ENCODE measurements around the gene ZNF524.

Gene ZNF524

DNA sequence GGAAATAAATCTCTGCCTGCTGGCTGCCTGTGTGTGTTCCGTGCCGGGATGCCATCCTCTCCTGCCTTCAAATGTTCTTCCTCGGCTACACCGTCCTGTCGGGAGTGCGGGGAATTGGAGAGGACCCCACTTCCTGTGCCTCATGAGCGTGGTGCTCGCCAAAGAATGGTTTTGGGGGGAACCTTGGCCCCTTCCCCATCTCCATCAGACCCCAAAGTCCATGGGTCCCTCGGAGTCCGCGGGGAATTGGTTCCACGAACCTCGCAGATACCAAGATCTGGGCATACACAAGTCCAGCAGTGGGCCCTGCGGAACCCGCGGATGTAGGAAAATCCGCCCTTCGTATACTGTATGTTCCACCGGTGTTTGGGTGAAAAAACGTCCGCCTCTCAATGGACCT is 3.0 kb downstream of the ZNF524 start:
- DNase-seq: no peak

DNA sequence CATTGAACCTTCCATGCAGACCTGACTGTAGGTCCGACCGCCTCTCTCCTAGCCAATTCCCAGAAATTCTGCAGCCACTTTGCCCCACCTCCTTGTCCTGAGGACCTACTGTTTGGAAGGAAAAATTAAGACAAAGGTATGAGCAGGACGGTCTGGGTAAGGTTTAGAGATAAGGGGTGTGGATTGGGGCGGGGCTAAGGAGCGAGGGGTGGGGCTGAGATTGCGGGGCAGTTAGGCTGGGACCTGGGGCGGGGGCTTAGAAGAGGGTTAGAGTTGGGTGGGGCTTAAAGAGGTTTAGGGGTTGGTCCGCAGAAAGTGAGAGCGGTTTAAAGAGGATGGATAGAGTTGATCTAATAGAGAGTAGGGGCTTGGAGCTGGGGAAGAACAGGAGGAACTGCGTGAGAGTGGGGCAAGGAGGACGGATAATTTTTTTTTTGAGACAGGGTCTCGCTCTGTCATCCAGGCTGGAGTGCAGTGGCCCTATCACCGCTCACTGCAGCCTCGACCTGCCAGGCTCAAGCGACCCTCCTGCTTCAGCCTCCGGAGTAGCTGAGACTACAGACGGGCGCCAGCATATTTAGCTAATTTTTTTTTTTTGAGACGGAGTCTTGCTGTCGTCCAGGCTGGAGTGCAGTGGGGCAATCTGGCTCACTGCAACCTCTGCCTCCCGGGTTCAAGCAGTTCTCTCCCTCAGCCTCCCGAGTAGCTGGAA is 3.6 kb downstream of the ZNF524 start:
- DNase-seq: no peak

DNA sequence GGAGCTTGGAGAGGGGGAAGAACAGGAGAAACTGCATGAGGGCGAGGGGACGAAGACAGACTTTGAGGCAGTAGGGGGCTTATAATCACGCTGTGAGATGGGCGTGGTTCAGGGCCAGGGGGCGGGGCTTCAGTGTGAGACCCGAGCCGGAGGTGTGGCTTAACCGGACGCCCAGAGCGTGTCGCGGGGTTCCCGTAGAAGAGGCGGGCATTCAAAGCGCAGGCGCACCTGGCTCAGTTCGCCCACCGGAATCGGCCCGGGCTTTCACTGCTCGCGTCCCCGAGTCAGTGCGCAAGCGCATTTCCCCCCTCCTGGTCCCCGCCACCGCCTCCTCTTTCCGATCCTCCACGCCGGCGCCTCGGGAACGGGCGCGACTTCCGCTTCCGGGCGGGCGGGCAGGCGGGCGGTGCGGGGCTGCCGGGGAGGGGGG is 5.1 kb downstream of the ZNF524 start:
- peak; percentile 97 for DNase-seq

DNA sequence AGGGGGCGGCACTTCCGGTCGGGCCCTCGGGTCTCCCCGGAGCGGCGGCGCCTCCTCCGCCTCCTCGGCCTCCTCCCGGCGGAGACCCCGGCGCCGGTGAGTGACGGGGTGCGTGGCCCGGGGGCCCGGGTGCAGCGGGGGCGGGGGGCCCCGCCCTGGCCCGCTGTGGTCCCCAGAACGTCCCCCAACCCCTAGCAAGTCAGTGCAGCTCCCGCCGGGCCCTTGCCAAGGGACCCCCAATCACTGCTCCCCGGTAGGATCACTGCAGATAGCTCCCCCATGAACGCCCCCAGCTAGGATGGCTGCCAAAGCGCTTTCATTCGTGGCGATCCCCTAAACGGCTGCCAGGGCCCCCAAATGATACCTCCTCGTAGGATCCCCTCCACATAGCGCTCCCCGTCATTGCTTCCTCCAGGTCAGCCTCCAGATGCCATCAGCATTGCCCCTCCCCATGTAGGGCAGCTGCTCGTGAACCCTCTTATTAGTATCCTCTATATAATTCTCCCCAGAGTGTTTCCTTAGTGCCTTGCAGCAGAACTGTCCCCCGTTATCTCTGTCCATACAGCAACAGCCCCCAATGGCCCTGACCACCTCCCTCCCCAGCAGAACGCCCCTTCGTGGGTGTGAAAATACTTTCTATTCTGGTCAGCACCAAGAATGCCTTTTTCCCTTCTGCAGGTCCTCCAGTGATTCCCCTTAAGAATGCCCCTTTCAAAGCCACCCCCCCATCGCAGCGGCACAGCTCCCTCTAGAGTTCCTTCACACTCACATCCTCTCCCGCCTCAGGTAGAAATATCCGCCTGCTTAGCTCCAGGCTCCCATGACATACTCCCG is 5.8 kb downstream of the ZNF524 start, which contains the start of gene ZNF865:
ZNF865 (plus strand) TSS at position 11 of the 834 bp plus-strand sequence. CDS start 7,972 bp downstream, outside the sequence.
- peak; percentile 70 for DNase-seq

DNA sequence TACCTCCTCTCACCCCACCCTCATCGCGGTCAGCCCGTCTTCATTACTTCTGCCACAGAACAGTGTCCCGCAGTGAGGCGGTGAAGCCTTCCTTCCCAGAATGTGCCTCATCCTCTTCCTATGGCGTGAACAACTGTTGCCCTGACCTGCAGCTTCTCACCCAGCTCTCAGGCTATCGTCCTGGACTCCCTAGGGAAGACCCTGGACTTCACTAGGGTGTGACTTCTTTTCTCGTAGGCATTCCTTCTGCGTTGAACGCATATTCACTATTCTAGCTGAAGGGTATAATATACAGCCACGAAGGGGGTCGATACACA is 6.3 kb downstream of the ZNF524 start:
- DNase-seq: no peak

DNA sequence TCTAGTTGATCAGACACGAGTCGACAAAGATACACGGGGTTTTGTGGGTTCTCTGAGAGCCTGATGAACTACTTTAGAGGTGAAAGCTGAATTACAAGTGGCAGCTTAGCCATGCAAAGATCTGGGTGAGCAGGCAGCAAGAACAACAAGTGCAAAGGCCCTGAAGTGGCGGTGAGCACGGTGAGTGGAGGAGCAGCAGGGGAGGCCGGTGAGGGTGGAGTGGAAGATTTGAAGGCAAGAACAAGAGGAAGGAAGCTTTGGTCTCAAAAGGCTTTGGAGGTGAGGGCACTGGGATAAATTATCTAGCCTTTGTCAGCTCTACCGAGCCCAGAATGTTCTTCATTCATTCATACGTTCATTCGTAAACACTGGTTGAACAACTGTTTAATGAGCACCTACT is 6.7 kb downstream of the ZNF524 start:
- no peak for DNase-seq

DNA sequence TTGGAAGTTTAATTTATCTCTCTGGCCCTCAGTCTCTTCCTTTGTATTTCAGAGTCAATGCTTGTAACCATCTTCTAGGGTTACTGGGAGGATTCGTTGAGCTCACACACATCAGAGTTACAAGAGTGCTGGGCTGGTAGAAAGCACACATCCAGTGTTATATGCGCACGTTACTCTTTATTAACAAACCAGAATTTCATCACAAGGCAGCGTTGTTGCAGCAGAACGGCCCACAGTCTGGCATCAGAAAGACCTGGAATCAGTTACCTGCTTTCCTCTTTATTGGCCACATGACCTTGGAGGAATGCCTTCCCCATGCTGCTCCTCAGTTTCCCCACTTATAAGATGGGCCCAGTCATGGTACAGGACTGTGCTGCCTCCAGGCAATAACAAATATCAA is 9.2 kb downstream of the ZNF524 start:
- no peak for DNase-seq

DNA sequence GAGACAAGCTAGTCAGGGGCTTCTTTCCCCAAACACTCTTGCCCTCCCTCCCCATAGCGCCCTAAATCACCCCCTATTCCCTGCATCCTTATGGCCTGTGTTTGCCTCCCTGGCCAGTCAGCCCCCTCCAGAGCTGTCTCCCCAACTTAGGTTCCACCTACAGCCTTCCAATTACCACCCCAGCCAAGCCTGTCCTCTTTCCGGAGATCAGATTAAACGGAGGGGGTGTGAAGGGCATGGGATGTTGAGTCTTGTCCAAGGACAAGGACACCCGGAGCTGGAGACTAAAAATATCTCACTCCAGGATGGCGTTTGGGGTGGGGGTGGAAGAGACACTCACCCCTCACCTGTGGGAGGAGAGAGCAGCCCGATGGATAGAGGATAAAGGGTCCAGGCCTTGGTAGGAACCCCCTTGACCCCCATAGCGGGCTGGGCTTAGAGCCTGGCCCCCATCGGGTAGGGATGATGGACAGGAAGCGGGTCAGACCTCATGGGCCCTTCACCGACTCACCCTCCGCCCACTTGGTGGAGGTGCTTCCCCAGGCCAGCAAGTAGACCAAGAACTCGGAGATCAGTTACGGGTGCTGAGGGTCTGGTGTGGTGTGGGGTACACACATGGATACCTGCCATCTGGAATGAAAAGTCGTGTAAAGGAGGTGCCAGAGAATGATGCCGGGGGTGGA is 11.4 kb downstream of the ZNF524 start:
- DNase-seq: no peak

DNA sequence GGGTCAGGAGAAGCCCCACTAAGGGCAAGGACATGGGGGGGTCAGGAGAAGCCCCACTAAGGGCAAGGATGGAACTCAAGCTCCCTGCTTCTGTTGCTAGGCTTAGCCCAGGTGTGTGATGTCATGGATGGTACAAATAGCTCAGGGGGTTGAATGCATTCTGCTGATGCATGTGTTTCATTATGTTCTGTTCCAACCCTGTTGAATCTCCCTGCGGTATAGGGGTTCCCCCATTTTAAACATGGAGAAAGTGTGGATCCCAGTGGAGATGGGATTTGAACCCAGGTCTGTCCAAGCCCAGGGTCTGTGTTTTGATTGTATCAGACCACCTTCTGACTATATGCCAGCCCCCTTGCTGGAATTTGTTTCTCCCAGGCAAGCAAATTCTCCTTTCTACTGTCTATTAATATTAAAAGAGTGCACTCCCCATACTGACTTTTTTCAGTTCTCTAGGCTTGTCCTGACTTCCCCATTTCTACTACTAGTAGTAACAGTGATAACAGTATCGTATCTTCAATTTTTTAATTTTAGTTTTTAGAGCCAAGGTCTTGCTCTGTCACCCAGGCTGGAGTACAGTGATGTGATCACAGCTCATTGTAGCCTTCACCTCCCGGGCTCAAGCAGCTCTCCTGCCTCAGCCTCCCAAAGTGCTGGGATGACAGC is 12.0 kb downstream of the ZNF524 start:
- no peak for DNase-seq

DNA sequence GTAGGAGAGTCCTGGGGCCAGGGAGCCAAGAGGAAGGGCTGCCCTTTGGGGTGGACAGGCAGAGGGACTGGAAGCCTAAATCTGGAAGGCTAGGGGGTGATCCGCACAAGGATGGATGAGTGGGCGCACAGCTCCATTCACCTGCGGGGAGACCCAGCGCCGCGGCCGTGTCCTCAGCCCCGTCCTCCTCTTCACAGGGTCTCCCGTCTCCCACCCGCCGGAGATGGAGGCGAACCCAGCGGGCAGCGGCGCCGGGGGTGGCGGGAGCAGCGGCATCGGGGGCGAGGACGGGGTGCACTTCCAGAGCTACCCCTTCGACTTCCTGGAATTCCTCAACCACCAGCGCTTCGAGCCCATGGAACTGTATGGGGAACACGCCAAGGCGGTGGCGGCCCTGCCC is 13.3 kb downstream of the ZNF524 start:
- DNase-seq: no peak

DNA sequence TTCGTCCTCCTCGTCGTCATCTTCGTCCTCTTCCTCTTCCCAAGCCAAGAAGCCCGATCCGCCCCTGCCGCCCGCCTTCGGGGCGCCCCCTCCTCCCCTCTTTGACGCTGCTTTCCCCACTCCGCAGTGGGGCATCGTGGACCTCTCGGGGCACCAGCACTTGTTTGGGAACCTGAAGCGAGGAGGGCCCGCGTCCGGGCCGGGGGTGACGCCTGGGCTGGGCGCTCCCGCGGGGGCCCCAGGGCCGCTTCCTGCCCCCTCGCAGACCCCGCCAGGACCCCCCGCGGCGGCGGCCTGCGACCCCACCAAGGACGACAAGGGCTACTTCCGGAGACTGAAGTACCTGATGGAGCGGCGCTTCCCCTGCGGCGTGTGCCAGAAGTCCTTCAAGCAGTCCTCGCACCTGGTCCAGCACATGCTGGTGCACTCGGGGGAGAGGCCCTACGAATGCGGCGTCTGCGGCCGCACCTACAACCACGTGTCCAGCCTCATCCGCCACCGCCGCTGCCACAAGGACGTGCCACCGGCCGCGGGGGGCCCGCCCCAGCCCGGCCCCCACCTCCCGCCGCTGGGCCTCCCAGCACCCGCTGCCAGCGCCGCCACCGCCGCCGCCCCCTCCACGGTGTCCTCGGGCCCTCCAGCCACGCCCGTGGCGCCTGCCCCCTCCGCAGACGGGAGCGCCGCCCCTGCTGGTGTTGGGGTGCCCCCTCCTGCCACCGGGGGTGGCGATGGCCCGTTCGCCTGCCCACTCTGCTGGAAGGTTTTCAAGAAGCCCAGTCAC is 14.0 kb downstream of the ZNF524 start:
- no peak for DNase-seq

DNA sequence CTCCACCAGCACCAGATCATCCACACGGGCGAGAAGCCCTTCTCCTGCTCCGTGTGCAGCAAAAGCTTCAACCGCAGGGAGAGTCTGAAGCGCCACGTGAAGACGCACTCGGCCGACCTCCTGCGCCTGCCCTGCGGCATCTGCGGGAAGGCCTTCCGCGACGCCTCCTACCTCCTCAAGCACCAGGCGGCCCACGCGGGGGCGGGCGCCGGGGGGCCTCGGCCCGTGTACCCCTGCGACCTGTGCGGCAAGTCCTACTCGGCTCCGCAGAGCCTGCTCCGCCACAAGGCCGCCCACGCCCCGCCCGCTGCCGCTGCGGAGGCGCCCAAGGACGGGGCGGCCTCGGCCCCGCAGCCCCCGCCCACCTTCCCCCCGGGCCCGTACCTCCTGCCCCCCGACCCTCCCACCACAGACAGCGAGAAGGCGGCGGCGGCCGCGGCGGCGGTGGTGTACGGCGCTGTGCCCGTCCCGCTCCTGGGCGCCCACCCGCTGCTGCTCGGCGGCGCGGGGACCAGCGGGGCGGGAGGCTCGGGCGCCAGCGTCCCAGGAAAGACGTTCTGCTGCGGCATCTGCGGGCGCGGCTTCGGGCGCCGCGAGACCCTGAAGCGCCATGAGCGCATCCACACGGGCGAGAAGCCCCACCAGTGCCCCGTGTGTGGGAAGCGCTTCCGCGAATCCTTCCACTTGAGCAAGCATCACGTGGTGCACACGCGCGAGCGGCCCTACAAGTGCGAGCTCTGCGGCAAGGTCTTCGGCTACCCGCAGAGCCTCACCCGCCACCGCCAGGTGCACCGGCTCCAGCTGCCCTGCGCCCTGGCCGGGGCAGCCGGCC is 14.8 kb downstream of the ZNF524 start:
- DNase-seq: no peak

DNA sequence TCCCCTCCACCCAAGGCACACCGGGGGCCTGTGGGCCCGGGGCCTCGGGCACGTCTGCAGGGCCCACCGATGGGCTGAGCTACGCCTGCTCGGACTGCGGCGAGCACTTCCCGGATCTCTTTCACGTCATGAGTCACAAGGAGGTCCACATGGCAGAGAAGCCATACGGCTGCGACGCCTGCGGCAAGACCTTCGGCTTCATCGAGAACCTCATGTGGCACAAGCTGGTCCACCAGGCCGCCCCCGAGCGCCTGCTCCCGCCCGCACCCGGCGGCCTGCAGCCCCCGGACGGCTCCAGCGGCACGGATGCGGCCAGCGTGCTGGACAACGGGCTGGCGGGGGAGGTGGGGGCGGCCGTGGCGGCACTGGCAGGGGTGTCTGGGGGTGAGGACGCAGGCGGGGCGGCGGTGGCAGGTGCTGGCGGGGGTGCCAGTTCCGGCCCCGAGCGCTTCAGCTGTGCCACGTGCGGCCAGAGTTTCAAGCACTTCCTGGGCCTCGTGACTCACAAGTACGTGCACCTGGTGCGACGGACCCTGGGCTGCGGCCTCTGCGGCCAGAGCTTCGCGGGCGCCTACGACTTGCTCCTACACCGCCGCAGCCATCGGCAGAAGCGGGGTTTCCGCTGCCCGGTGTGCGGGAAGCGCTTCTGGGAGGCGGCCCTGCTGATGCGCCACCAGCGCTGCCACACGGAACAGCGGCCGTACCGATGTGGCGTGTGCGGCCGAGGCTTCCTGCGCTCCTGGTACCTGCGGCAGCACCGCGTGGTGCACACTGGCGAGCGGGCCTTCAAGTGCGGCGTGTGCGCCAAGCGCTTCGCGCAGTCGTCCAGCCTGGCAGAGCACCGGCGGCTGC is 15.7 kb downstream of the ZNF524 start:
- no peak for DNase-seq

DNA sequence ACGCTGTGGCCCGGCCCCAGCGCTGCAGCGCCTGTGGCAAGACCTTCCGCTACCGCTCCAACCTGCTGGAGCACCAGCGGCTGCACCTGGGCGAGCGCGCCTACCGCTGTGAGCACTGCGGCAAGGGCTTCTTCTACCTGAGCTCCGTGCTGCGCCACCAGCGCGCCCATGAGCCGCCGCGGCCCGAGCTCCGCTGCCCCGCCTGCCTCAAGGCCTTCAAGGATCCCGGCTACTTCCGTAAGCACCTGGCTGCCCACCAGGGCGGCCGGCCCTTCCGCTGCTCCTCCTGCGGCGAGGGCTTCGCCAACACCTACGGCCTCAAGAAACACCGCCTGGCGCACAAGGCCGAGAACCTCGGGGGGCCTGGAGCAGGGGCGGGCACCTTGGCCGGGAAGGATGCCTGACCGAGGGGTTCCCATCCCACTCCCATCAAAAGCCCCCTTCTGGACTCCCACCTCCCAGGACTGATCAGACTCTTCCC is 16.3 kb downstream of the ZNF524 start:
- no peak for DNase-seq

DNA sequence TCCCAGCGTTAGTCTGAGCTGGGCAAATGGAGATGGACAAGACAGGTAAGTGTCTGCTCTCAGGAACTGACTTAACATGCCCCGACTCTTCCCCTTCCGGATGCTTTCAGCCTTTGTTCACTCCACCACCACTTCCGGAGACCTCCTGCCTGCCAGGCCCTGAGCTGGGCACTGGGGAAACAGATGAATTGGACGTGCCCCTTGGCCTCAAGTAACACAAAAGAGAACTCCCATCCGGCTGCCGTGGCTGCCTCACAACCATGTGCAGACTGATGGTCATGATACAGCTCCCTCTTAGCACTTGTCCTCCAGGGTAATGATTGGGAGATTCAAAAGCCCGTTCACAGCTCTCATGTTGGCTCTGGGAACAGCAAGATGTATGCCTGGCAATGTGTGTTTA is 17.3 kb downstream of the ZNF524 start:
- no peak for DNase-seq

DNA sequence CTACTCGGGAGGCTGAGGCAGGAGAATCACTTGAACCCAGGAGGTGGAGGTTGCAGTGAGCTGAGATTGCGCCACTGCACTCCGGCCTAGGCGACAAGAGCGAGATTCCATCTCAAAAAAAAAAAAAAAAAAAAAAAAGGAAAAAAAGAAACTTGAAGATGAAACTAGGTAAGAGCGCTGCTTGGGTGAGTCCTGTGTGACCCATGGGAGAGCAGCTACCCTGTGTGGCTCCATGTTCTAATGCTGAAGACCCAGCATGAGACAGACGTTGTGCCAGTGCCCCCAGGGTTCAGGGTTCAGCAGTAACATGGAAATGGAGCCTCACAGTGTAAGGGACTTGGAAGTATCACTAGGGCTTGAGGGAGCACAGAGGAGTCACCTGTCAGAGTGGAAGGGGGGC is 18.3 kb downstream of the ZNF524 start:
- no peak for DNase-seq

DNA sequence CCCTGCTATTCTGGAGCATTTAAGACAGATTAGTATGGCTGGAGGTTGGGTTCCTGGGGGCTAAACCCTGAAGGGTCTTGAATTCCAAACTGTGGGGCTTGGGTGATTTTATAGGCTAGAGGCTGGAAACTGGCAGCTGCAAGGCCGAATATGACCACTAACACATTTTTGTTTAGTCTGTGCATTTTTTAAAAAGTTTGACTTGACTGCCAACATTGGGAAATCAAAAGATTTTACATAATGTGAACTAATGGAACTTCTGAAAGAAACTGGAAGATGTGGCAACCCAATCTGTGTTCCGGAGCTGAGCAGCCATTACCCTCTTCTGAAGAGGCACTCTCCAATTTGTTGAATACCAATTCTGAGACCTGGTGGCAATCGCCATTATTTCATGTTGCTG is 19.2 kb downstream of the ZNF524 start:
- no peak for DNase-seq

DNA sequence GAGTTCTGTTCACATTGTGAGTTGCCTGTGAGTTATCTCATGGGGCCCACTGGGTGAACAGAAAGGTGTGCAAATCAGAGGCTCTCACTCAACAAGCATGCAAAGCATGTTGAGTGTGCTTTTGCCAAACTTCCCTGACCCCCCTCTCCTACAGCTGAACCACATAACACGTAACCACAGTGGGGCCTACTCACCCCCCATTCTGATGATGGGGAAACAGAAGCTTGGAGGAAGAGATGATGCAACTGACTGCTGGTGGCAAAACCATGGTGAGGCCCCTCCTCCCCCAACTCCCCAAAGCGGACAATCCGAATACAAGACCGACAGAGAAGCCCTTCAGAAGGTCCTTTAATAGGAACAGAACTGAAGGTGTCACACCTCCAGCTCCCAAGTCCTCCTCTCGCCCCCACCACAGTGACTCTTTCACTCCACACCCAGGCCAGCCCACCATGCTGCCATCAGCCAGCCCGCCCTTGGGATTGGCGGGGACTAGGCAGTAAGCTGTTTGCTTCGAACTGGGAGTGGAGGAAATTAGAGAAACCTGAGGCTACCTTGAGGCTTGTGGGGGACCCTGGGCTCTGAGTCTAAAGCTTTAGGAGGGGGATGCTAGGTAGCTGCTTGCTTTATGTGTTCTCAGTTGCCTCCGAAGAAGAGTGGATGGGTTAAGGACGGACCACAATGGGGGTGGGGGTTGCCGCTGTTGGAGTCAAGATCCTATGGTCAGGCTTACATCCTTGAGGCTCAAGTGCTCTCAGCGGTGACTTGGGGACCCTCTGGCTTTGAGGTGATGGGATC is 20.5 kb downstream of the ZNF524 start:
- DNase-seq: no peak

DNA sequence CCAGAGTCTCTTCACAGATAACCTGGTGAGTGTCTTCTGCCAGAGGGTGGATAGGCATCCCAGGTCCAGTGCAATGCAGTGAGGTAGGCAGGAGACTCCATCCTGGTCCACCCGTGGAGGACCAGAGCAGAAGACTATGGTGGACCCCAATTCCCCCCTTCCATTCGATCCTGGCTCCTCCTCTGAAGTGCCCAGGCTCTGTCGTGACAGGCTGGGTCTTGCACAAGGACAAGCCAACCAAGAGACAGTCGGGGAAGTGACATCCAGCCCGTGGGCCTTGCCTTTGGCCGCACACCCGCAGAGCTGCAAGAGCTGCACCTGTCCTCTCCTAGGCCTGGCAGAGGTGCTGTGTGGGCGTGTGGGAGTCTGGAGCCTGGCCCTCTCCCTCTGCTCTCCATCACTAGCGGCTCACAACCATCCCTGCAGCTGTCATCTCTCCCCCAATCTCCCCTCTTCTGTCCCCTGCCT is 21.2 kb downstream of the ZNF524 start:
- no peak for DNase-seq

All from NCI-H1694 treated with DMSO at 0.1 percent for 48 hours (cell line).